Ovary (tissue), 10 donors: ENCODE measurements around the gene RRAS2. TPM values are rescaled to one million over a fixed set of nuclear protein-coding genes. Genes with fewer than 3 reads are reported as not detected.
A peak's percentile ranks its signal among the peaks of the same experiment; 100 is the strongest.
"Not testable (repeated sequence)": the region's sequence is repeated elsewhere in the genome, so short reads cannot be mapped to it uniquely, and the experiment has no call there.

ENCODE experiments used
- DNase-seq, 5 donors: peaks; one replicate each; pipeline ENCODE4 v3.0.0-alpha.2; 2019 to 2020
- H3K27ac ChIP-seq, 2 donors: fragments of 200-600 bp; one replicate each; pipeline versions ENCODE4 v1.5.1 to v1.8.0; 2019 to 2022
- H3K27me3 ChIP-seq: fragments of 200-600 bp; one replicate; pipeline ENCODE4 v1.8.0; 2022
- H3K36me3 ChIP-seq: fragments of 200-600 bp; sonication (generic); one replicate; pipeline ENCODE4 v1.5.1; 2019
- H3K4me1 ChIP-seq: one replicate; pipeline ENCODE4 v1.8.1; 2013; ENCODE audit warnings: mild to moderate bottlenecking, moderate library complexity; ENCODE audit not compliant: insufficient read depth
- H3K4me3 ChIP-seq: fragments of 200-600 bp; sonication (generic); one replicate; pipeline ENCODE4 v1.5.1; 2017
- H3K9me3 ChIP-seq, 2 donors: fragments of 200-600 bp in 1 of 2; sonication (generic) in 1 of 2; one replicate each; pipeline versions ENCODE4 v1.5.1 to v1.8.1; 2013 to 2019; ENCODE audit warnings: mild to moderate bottlenecking in 1 of 2, moderate library complexity in 1 of 2
- CTCF ChIP-seq, 3 donors: fragments of 450-650 bp in 2 of 3; fragments of 200-600 bp in 1 of 3; IDR thresholded peaks; one replicate each; pipeline versions ENCODE4 v1.5.1 to v1.8.0; 2016 to 2022; ENCODE audit warnings: antibody characterized with exemption in 3 of 3, mild to moderate bottlenecking in 1 of 3
- EP300 ChIP-seq: sonication (generic); formaldehyde crosslinking; IDR thresholded peaks from one replicate; pipeline ENCODE4 v1.6.1; 2017; ENCODE audit warnings: antibody characterized with exemption
- POLR2A ChIP-seq: fragments of 450-650 bp; IDR thresholded peaks from one replicate; pipeline ENCODE4 v1.6.1; 2017; ENCODE audit warnings: antibody characterized with exemption, mild to moderate bottlenecking, moderate library complexity
- WGBS, 3 donors: extraction: QIAGEN DNeasy Blood & Tissue Kit in 1 of 3; methylation state at CpG; one replicate each; pipeline versions ENCODE4 v1.1.5 to v1.1.7; 2013 to 2017; 5-methylcytosine and 5-hydroxymethylcytosine counted together
- intact Hi-C, 4 donors: fragments of 100-400 bp; cut with DNase I; formaldehyde crosslinking; loops; one replicate each; pipeline versions ENCODE4 v1.11.0 to v1.15.1; 2022 to 2023
- long read RNA-seq, 3 donors: library from polyadenylated mRNA in 2 of 3; unstranded in 2 of 3; transcript quantifications; one replicate each; pipeline ENCODE4 v2.0.0 and lab custom pipeline, GENCODE V29; 2021 to 2026
- polyA plus RNA-seq, 2 donors: library from polyadenylated mRNA; stranded (reverse); fragments of 200-250 nt in 1 of 2; fragments of 350-450 nt in 1 of 2; fragmentation: Illumina TruSeq in 1 of 2; extraction: RNeasy Lipid Tissue Mini Kit (QIAGEN cat#74804) in 1 of 2; gene quantifications; one replicate each; pipeline ENCODE4 v1.2.3, GENCODE V29; 2013 to 2014
- total RNA-seq, 7 donors: library from RNA; depleted of rRNA in 2 of 7; stranded (reverse); fragments of >200 nt in 2 of 7; fragmentation: NEBNext Ultra II Directional in 3 of 7; extraction: Animal tissue kit (Norgen Biotek cat#: 25700) in 3 of 7; gene quantifications; one replicate each; pipeline versions ENCODE4 v1.1.0 to v1.2.4, GENCODE V29; 2016 to 2023
- donor health status: DM: no; HTN: no; CAD: no; lungs with moderate emphysema.
- donor health status: DM: no; HTN: no; CAD: no.
- donor health status: Bipolar disorder and iron deficiency.
- donor health status: DM: yes; HTN: yes; CAD: no.
- donor health status: DM: no; HTN: no; CAD: no.
- donor health status: DM: yes; HTN: yes; CAD: no.

RRAS2 gene
- 10 to 100 TPM; 29.1 to 45.2 (median 36.0) TPM for total RNA-seq
- 10 to 100 TPM; 25.7 to 32.2 TPM for polyA plus RNA-seq
- long read RNA-seq, donor 1, transcript RRAS2-201 (6 exons, 1,516 nt): major isoform, 68 of 81 reads
- long read RNA-seq, donor 1, partial matches to known transcripts: 3 of 81 reads
- long read RNA-seq, donor 1, other reads (novel, unspliced or antisense): 8 of 81 reads
- long read RNA-seq, donor 2, transcript RRAS2-201 (6 exons, 1,516 nt): major isoform, 15 of 15 reads
- long read RNA-seq, donor 2, partial matches to known transcripts: 0 of 15 reads
- long read RNA-seq, donor 2, other reads (novel, unspliced or antisense): 0 of 15 reads
- long read RNA-seq, donor 3, transcript RRAS2-201 (6 exons, 1,516 nt): major isoform, 37 of 39 reads
- long read RNA-seq, donor 3, partial matches to known transcripts: 1 of 39 reads
- long read RNA-seq, donor 3, other reads (novel, unspliced or antisense): 1 of 39 reads

DNA sequence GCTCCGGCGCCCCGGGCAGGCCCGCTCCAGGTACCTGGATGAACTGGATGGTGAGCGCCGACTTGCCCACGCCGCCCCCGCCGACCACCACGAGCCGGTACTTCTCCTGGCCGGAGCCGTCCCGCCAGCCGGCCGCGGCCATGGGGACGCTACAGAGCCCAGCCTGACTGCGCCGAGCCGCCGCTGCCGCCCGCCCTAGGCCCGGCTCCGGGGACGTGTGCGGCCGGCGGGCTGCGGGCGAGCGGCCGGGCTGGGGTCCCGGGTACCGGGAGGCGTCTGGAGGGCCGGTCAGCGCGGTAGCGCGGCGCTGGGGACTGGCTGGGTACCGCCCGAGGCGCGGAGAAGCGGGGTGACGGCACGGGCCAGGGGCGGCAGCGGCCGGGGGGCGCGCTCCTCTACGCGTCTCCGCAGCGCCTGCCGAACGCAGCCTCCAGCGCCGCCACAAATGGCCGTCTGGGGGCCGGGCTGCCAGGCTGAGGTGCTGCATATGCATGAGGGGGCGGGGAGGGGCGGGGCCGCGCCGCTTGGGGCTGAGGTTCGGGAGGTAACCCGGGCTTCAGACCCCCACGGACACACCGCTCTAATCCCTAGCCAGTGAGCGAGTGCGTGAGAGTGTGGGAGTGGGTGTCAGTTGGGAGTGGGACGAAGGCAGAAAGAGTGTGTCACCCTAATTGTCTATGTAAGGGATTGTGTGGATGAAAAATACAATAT, at the start of gene RRAS2:
TSS of gene RRAS2 (minus strand) at position 455 of the 711 bp plus-strand sequence. CDS start at position 142, 313 bp downstream.
- 0 to 1% (median 1%) methylated on average over 67 to 78 of the region's 78 CpGs for WGBS, 3 donors

GRCh38 chr11:14408612-14409011, 49.6 kb upstream of the RRAS2 start:
- Histone ChIP-seq H3K27ac (no peak overlapping the region), H3K27me3 (no peaks in the 10 kb centered on the region), H3K36me3 (no peaks in the 10 kb centered on the region), H3K4me1 (peaks cover 1% of the 10 kb centered on the region), H3K4me3 (no peak overlapping the region), H3K9me3 (no peaks in the 10 kb centered on the region)
- no peak for DNase-seq
- no peak for TF ChIP-seq EP300
- no peak for TF ChIP-seq POLR2A
- no peak for TF ChIP-seq CTCF (IDR thresholded peaks at IDR 0.05)
- 92 to 94% (median 93%) methylated on average over 2 of the region's 2 CpGs for WGBS, 3 donors
- intact Hi-C loops: no loop called here

More for the DNA sequence above, at the start of gene RRAS2:
- intact Hi-C loops: no loop called here
- Histone ChIP-seq H3K27ac (peak within 1 kb of the TSS; percentile 87 to 91), H3K36me3 (no peaks in the 10 kb centered on the region), H3K27me3 (no peaks in the 10 kb centered on the region), H3K9me3 (no peaks in the 10 kb centered on the region), H3K4me3 (peak within 1 kb of the TSS; percentile 53), H3K4me1 (peaks cover 2% of the 10 kb centered on the region)
- peak; percentile 74 to 84 (median 82) for DNase-seq
- TF ChIP-seq POLR2A (peak; percentile 75), CTCF (IDR thresholded peaks at IDR 0.05) (no peak), EP300 (no peak)

DNA sequence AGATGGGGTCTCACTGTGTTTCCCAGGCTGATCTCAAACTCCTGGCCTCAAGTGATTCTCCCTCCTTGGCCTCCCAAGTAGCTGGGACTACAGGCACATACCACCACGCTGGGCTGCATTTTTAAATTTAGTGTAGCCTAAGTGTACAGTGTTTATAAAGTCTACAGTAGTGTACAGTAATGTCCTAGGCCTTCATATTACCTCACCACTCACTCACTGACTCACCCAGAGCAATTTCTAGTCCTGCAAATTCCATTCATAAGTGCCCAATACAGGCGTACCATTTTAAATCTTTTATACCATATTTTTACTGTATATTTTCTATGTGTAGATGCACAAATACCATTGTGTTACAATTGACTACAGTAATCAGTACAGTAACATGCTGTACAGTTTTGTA, 47.1 kb upstream of the RRAS2 start:
- H3K36me3 ChIP-seq, H3K27me3 ChIP-seq, H3K4me3 ChIP-seq, H3K9me3 ChIP-seq, DNase-seq, H3K27ac ChIP-seq, H3K4me1 ChIP-seq, intact Hi-C loops: not testable (repeated sequence)
- WGBS, 3 donors: 93 to 98% (median 97%) methylated on average over 2 of the region's 2 CpGs

GRCh38 chr11:14403528-14403927, 44.5 kb upstream of the RRAS2 start:
- DNase-seq, H3K36me3 ChIP-seq, H3K4me1 ChIP-seq, H3K27me3 ChIP-seq, H3K9me3 ChIP-seq, H3K4me3 ChIP-seq, intact Hi-C loops, H3K27ac ChIP-seq: not testable (repeated sequence)
- 96 to 98% (median 97%) methylated on average over 6 of the region's 6 CpGs for WGBS, 3 donors

DNA sequence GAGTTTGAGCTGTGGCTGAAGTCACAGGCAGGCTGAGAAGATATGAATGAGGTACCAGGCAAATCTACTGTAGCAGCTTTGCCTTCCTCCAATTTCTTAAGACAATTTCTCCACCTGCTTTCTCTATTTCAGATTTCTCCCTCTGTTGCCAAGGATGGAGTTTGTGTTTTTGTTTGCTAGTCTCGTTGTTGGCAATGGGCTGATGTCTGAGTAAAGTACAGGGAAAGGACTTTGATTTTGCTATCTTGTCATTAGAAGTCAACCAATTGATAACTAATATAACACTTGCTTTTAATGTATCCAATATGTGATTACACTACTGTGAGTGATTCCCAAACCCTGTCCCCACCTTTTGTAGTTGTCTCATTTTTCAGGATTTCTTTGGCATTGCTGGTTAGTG, 40.1 kb upstream of the RRAS2 start:
- 21 to 44% (median 27%) methylated on average over 1 of the region's 1 CpG for WGBS, 3 donors
- Histone ChIP-seq H3K9me3 (no peaks in the 10 kb centered on the region), H3K4me1 (no peaks in the 10 kb centered on the region), H3K36me3 (no peaks in the 10 kb centered on the region), H3K27me3 (no peaks in the 10 kb centered on the region), H3K4me3 (no peak overlapping the region), H3K27ac (no peak overlapping the region)
- intact Hi-C loops: no loop called here
- DNase-seq: no peak
- TF ChIP-seq EP300 (no peak), CTCF (IDR thresholded peaks at IDR 0.05) (no peak), POLR2A (no peak)
